RWPE1 (cell line): Measurements from ENCODE around the gene ACTR2.
A peak's percentile ranks its signal among the peaks of the same experiment; 100 is the strongest.

Source experiments
- CTCF ChIA-PET: fragments of 350-600 bp; sonication (Branson Sonifier 250); formaldehyde crosslinking; extraction: SDS; loops from one replicate; lab custom pipeline; 2021; lab: Yijun Ruan, JAX
- POLR2A ChIA-PET: fragments of 400-600 bp; formaldehyde crosslinking; extraction: SDS; loops from one replicate; lab custom pipeline; 2020; ENCODE audit warnings: antibody characterized with exemption; ENCODE audit not compliant: low non-redundant PET; lab: Yijun Ruan, JAX
- DNase-seq: peaks from one replicate; pipeline ENCODE4 v3.0.0; 2012; ENCODE audit warnings: low spot score
- H3K27ac ChIP-seq: fragments of 450-650 bp; 2 replicates; pipeline ENCODE4 v1.5.1; 2017
- CTCF ChIP-seq: fragments of 450-650 bp; conservative IDR thresholded peaks from 2 replicates; pipeline ENCODE4 v1.5.1; 2017; ENCODE audit warnings: low read depth, mild to moderate bottlenecking

The ACTR2 gene

GRCh38 chr2:65264821-65265670, 37.4 kb downstream of the ACTR2 start:
- TF ChIP-seq CTCF, result peak; percentile 70
- no peak overlapping the region for H3K27ac ChIP-seq
- DNase-seq, result peak; percentile 35
- POLR2A ChIA-PET, result no interaction called here
- CTCF ChIA-PET, result interaction anchor here (0.6 to 1.2 kb wide), 10 partner anchors 15 to 1953 kb away, joined by 3 to 8 read pairs (median 3); no protein-coding TSS in a partner anchor

GRCh38 chr2:65265671-65266045, 38.0 kb downstream of the ACTR2 start:
- ChIA-PET POLR2A (no interaction called here), CTCF (interaction anchor here (0.5 to 1.2 kb wide), 8 partner anchors 15 to 589 kb away, joined by 3 to 8 read pairs (median 3); no protein-coding TSS in a partner anchor)
- TF ChIP-seq CTCF, result no peak
- H3K27ac ChIP-seq, result no peak overlapping the region
- no peak for DNase-seq

GRCh38 chr2:65267008-65267407, 39.4 kb downstream of the ACTR2 start:
- no peak for DNase-seq
- H3K27ac ChIP-seq, result no peak overlapping the region
- POLR2A ChIA-PET, result no interaction called here
- CTCF ChIA-PET, result interaction anchor here (1.0 kb wide), 1 partner anchor 46 kb away, joined by 3 read pairs; no protein-coding TSS in a partner anchor
- no peak for TF ChIP-seq CTCF

GRCh38 chr2:65268957-65269356, 41.3 kb downstream of the ACTR2 start:
- ChIA-PET POLR2A (no interaction called here), CTCF (no interaction called here)
- TF ChIP-seq CTCF, result no peak
- no peak for DNase-seq
- no peak overlapping the region for H3K27ac ChIP-seq

GRCh38 chr2:65273344-65273743, 45.7 kb downstream of the ACTR2 start:
- no peak overlapping the region for H3K27ac ChIP-seq
- DNase-seq, result no peak
- POLR2A ChIA-PET, result no interaction called here
- TF ChIP-seq CTCF, result no peak
- CTCF ChIA-PET, result interaction anchor here (0.7 kb wide), 1 partner anchor 1257 kb away, joined by 3 read pairs; no protein-coding TSS in a partner anchor

- DNase-seq, result no peak
- POLR2A ChIA-PET, result no interaction called here
- TF ChIP-seq CTCF, result no peak
- CTCF ChIA-PET, result interaction anchor here (0.5 kb wide), 1 partner anchor 275 kb away, joined by 3 read pairs; no protein-coding TSS in a partner anchor
- no peak overlapping the region for H3K27ac ChIP-seq
Observed at GRCh38 chr2:65275141-65275915, 47.7 kb downstream of the ACTR2 start.
